Stimulated activated naive CD8-positive, alpha-beta T cell treated with anti-CD3 and anti-CD28 coated beads, Interleukin-15, Interleukin-2, amounts not matched to agents 100 U/mL and 50 U/mL, for 24 hours (primary cell): ENCODE data around the gene KCNQ1OT1.
A peak's percentile ranks its signal among the peaks of the same experiment; 100 is the strongest.

ENCODE experiments used
- ATAC-seq: fragments of 150-1000 bp; cut with Tn5 transposase; one replicate; pipeline ENCODE4 v1.10.0; 2021
- DNase-seq: peaks from one replicate; pipeline ENCODE4 v3.0.0; 2021

KCNQ1OT1 gene

DNA sequence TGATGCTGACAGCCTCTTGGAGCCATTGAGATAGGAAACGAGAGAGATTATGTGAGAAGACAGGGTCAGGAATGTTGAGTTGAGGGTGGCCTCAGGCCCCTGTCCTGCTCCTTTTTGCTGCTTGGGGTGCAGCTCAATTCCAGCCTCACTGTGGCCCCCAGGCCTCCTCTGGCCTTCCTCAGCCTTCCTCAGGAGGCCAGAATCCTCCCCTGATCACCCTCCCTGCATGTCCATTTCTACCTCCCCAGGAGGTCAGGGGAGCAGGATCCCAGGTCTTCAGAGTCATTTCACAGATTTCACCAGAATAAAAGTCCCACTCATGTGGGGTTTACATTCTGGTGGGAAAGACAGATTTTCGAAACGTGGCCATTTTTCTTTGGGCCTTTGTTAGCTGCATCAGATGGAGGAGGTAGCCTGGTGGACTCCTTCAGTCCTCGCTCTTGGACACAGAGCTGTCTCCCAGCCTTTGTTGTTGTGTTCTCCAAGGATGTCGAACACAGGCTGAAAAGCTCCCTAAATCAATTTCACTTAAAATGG is 2.2 kb upstream of the KCNQ1OT1 start:
- ATAC-seq, result no peak
- DNase-seq, result no peak

DNA sequence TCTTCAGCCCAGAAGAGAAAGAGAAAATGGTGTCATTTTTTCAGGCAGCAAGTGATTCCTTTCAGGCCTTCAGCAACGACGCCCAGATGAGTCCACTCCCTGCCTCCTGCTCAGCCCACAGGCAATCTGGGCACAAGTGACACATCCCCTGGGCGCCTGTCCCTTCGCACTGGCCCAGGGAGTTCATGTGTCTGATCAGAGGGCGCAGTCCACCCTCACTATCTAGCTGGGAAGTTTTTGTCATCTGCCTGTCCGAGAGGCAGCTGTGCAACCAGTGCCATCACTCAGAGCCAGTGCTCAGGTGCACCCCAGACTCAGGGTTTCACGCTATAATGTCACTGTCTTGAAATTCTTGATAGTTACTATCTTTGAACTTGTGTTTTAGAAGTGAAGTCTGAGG is 1.4 kb upstream of the KCNQ1OT1 start:
- ATAC-seq (no peak), DNase-seq (no peak)

DNA sequence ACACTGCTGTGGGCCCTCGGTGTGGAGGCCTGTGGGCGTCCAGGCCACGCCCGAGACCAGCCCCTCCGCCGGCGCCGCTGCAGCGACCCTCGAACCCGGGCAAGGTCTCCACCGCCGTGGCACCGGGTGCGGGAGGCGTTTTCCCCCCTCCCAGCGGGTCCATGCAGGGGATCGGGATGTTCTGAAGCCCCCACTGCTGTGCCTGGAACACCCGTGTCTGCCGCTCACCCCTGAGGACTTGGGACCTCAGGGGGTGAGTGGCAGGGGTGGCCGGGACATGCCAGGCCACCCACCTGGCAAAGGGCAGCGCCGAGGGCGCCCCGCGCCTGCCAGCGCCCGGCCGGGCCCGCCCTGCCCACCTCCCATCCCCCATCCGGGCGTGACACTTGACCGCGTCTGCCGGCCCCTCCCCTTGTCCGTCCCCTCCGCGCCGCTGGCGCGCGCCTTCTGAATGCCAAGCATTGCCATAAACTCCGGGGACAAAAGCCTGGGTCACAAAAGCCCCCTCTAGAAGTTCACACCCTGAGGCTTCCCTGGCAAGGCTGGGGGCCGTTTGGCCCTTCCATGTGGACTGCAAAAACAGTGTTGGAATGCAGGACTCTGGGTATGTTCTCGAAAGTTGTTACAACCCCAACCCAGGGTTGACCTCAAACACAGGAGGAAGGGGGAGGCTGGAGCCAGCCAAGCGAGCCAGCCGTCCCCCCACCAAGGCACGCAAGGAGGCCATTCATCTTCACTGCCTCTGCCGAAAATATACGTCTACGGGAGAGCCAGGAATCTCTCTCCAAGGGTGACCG is 819 bp upstream of the KCNQ1OT1 start:
- ATAC-seq (no peak), DNase-seq (peak; percentile 62)

DNA sequence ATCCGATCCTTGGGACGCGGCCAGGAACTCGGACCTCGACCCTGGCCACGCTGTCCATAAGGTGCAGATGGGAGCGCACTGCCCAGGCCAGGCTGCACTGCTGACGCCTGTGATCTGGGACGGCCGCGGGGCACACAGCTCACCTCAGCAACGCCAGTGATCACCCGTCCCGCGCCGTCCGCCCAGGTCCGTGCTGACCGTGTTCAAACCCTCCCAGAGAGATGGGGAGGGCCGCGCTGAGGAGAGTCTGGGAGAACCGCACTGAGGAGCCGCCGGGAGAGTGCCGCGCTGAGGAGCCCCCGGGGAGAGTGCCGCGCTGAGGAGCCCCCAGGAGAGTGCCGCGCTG is 636 bp downstream of the KCNQ1OT1 start:
- ATAC-seq, result peak; percentile 3
- peak; percentile 20 for DNase-seq

DNA sequence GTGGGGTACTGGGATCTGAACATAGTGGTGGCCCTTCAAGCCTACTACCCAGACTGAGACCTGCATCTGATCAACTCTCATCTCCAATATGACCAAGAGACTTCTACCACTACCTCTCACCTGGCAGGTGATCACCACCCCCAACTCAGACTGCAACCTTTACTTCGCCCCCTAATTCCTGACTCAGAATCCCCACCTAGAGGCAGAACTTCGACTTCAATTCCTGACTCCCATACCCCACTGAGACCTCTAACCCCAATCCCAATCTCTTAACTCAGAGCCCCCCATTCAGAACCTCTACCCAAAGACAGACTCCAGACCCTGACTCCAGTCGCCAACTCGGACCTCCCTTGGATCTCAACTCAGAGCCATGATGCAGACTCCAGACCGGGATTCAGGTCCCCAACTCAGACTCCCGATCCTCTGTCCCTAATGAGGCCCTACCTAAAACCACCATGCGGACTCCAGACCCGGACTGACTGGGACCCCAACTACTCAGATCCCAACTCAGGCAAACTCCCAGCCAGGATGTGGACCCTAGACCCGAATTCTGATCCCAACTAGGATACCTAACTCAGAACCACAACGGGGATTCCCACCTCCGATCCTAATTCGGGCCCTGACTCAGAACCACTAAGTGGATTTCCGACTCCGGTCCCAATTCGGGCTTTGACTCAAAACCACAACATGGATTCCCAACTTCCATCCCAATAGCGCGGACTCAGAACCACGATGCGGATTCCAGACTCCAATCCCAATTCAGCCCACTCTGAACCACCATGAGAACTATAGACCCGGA is 1.2 kb downstream of the KCNQ1OT1 start:
- no peak for ATAC-seq
- DNase-seq, result no peak

DNA sequence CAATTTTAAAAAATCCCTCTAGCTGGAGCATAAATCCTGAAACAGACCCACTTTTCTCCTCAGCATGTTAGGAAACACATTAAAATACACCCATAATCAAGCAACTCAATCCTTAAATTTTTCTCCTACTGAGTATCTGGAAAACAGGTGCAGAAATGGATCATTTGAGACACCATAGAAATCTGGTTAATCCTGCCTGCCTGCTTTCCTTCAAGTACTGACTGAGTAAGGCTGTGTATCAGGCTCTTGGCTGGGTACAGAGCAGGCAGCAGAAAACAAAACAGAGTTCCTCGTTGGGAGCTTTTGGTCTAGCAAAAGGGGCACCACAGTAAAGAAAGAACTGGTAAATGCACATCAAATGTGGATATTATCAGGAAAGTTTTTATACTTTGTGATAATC is 1.9 kb downstream of the KCNQ1OT1 start:
- DNase-seq (no peak), ATAC-seq (no peak)

DNA sequence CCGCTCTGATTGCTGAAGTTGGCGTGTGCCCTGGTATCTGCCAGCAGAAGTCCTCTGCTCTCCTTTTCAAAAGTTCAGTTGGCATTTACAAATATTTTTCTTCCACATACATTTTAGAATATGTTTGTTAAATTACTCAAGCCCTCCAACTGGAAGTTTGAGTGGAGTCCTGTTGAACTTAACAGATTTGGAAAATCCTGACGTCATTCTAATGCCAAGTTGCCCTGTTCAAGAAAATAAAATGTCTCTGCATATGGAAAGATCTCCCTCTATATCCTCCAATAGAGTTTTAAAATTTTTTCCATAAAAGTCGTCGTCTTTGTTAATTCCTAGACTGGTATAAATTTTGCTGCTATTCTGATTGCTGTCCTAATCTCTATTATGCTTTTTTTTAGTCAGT is 3.3 kb downstream of the KCNQ1OT1 start:
- no peak for ATAC-seq

DNA sequence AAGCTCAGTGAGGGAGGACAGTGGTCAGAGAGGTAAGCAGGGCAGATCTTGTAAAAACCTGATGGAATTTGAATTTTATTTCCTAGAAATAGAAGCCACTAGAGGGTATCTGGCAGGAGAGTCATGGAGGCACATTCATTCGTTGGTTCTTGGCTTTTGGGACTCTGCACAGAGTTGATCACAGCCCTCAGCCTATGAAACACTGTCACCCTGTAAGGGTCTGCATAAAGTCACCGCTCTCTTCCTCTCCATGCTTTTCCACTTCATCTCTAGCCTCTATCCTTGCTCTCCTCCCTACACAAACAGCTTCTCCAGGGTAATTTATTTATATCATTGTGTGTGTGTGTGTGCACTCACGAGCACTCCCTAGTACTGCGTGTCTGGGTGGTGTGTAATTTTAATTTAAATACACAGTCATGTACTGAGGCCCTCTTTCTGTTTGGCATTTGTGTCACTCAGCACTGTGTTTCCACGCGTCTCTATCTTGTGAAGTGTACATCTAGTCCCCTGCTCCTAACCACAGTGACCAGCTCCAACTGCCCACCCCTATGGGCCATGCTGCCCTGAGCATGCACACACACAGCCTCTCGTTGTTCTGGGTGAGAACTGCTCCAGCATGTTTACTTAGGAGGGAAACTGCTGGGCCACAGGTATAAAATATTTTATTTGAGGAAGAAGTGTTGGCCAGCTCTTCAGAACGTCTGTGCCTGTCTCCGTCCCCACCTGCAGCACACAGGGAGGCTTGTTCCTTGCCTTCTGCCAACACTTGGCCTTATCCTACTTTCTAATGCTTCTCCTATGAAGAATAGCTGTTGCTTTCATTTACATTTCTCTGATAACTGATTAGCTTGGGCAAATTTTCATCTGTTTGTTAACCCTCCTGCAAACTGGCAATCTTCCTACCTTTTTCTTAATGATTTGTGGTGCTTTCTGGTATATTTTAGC is 4.5 kb downstream of the KCNQ1OT1 start:
- DNase-seq, result no peak
- ATAC-seq, result no peak

More for the DNA sequence above, 3.3 kb downstream of the KCNQ1OT1 start:
- no peak for DNase-seq

DNA sequence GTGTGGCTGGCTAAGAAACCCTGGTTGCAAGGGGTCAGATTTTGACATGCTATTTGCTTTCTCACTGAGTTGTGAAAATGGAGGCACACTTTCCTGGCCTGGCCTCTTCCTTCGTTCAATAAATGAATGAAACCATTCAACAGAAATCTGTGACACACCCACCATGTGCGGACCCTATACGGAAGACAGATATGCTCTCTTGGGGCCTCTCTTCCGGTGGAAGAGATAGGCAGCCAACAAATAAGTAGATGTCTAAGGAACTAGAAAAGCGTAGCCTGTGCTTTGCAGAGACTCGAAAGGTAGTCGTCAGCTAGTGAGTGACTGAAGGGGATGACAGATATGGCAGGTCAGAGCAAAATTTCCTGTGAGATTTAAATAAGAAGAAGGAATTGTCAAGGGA is 5.3 kb downstream of the KCNQ1OT1 start:
- DNase-seq (no peak), ATAC-seq (no peak)

DNA sequence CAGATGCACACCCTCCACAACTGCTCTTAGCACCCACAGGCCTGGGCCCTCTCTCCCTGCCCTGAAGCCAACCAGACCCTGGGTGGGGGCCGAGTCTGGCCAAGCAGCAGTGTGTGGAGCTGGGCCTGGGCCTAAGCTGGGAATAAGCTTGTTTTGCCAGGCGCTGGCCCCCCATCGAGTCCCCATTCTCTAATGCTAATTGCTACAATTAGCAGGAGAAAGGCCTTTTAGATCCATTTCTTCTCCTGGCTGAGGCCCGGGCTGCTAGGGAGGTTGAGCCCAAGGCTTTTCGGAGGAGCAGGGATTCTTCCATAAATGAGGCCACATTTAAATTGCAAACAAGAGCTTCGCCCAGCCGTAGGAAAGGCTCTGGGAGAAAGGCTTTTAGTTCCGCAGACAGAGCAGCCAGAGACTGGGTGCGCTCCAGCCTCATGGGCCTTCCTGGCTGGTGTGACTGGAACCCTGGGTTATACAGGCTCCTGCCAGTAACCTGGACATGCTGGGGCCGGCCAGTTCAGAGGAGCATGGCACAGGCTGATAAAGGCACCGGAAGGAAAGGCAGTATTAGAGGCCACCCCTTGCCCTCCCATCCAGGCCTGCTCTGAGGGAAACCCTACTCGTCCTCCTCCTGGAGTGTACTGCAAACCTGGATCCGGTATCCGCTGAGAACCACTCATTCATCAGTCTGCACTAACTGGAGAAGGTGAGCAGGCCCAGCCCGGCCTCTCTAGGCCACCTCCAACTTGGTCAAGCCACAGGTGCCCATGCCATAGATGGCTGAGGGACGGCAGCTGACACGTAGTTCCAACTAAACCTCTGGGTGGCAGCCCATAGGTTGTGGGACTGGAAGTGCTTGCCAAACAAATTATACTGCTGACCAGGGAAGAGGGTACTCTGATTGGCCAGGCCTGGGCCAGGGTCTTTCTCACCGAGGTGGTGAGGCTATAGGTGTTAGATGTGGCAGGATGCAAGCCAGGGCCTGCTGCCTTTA is 6.2 kb downstream of the KCNQ1OT1 start:
- no peak for DNase-seq

DNA sequence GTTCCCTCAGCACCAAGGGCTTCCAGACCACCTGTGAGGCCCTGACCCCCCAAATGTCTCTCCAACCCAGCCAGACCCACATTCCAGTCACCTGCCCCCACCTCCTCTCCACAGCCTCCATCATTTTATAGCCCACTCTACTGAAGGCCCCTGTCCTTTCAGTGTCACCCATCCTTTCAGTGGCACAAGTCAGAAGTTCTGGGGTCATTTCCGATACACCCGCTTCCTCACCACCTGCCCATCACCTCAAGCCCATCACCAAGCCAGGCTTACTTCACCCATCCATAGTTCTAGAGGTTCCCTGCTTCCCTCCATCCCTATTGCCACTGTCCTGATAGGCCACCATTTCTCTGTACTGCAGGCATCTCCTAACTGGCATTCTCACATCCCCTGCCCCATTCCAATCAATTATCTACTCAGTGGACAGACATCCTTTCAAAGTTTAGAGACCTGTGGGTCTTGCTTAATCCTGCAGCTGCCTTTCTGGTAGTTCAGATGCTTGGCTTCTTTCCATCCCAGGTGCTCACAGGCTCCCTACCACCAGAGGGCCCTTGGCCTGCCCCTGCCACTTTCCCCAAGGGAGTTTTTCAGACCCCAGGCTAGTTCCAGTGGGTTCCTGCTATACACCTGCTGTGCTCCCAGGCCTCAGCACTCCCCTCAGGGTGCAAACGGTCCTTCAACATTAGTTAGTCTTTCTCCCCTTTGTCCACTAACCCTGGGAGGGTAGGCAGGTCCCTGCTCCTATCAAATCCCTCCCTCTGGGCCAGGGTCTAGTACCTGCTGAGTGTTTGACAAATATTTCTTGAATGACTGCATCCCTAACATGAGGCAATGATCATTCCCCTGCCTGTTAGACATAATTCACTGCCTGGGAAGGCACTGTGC is 7.6 kb downstream of the KCNQ1OT1 start:
- no peak for ATAC-seq
- no peak for DNase-seq

More for the DNA sequence above, 6.2 kb downstream of the KCNQ1OT1 start:
- no peak for ATAC-seq

DNA sequence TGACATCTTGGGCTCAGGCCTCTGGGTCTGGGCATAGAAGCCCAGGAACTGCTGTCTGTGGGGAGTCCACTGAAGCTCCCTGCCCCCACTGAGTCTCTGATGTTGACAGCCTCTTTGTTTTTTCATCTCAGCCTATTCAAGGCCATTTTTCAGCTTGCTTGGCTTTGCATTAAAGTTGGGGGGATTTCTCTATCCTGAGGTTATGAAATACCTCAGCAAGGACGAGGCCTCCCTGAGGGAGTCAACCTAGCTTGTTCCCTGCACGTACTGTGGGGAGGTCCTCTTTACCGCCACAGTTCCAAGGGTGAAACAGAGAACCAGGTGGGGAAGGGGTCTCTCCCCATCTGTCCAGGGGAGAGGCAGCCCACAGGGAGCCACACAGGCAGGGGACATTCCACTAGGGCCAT is 8.4 kb downstream of the KCNQ1OT1 start:
- ATAC-seq (no peak), DNase-seq (no peak)

DNA sequence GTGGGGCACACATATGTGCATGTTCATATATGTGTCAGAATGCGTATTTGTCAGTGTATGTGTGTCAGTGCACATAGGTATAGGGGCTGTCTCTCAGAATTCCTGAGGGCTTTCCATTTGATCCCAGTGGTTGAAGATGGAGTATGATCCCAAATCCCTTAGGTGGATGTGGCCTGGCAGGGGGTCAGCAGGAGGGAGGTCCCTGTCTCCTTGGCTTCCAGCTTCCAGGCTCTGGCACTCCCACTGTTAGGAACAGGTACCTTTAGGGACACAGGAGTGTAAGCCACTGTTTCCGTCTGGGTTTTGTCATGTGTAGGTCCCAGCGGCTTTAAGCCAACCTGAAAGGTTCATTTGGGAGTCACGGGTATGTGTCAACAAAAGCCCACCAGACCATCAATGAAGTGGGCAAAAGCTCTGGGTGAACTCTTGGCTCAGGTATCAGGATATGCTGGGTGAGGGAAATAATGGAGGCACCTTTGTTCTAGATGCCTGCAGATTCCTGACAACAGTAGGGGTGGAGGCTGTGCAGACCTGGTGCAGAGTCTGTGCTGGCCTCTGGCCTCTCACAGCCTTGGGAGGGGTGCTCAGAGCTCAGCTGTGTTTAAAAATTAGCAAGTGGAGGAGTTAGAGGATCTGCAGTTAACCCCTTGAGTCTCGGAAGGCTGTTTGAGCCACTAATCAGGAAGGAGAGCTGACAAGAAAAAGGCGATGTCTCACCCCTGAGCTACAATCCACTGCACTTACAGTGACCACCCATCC is 9.0 kb downstream of the KCNQ1OT1 start:
- ATAC-seq (no peak), DNase-seq (no peak)

DNA sequence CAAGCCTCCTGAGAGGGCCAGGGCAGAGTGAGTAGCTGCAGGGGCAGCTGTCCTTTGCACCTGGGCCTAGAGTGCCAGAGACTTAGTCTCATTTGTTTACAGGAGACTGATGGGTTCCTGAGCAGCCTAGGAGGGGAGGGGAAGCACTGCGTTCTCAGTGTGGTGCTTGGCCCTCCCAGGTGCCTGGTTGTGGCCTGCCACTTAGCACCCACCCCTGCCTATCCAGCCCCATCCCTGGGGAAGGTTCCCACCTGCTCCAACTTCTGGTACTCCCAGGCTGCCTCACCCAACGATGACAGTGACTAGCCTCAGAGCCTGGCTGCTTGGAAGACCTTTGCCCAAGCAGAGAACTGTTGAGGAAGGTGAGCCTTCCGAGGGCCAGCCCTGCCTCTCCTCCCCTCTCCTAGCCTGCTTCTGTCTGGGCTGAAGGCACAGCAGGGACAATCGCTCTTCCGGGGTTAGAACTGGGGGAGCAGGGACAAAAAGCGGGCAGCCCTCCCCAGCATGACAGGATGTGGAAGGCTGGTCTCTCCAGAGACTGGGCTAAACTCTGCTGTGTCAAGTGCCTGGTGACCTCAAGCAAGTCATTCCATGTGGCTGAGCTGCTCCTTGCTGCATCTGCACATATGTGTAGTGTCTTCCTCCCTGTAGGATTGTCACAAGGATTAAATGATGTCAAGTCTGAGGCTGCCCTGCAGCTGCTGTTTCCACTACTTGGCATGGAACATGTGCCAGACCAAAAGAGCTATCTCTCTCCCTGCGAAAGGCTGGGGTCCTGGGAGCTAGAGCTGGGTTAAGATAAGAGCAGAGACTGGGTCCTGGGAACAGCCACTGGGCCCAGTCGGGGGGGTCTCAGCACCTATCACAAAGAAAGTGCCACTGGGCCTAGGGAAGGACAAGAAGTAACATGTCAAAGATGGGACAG is 9.9 kb downstream of the KCNQ1OT1 start:
- no peak for ATAC-seq
- DNase-seq, result no peak

DNA sequence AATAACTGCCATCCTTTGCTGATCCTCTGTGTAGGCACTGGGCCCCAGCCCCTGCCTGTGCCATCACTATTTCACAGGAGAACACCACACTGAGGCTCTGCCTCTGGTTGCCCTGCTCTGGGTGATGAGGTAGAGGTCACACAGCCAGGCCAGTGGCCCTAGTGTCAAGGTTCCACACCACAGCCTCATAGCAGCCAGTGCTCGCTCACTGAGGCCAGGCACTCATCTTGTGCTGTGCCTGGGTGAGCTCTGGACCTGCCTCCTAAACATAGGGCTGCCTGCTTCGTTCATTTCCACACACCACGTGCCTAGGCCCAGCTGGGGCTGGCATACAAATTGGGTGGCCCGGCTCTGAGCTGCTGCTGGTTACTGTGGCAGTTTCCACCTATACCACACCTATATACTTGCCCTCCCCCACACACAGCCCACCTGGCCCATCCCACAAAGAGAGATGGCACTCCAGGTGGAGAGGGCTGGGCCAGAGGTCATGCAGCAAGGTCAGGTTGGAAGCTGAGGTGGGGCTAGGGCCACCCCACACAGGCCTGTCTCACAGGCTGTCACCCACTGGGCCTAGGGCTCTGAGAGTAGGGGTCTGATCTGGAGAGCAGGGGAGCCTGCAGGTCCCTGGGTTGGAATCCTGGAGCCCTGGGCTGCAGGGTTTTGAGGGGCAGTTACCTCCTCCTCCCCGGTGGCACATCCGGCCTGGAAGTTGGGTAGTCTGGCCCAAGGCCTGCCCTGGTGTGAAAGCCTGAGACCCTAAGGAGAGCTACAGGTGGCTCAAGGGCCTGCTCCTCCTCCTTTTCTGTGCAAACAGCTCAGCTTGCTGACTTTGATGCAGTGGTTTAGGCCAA is 11.2 kb downstream of the KCNQ1OT1 start:
- DNase-seq (no peak), ATAC-seq (no peak)

DNA sequence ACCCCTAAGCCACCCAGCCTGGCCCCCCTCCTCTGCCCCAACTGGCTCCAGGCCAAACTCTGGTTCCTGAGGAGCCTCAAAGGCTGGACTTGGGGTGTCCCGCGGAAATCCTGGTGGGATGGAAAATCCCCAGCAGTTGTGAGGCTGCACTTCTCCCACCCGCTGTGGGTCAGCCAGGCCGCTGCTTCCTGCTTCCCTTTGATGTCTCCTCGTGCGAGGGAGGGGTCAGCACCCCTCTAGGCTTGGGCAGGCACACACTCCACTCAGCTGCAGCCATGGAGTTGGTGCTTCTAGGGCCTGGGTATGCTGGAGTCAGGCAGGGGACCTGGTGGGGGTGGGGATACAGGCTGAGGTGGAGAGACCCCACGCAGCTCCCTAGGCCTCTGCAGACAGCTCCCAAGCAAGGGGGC is 12.0 kb downstream of the KCNQ1OT1 start:
- DNase-seq (no peak), ATAC-seq (no peak)

DNA sequence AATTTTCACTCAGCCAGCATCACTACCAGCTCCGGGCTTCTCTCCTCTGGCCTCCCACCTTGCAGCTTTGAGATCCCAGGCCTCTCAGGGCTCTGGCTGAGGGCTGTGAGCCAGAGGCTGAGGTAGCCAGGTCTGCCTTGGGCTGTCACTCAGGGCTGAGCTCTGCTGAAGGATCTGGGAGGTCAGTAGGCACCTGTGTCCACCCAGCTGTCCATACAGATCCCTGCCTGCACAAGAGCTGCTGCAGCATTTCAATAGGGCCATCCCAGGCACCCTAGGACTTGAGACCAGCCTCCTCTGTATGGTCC is 12.6 kb downstream of the KCNQ1OT1 start:
- no peak for ATAC-seq

More for the DNA sequence above, 12.6 kb downstream of the KCNQ1OT1 start:
- no peak for DNase-seq
